Testis (tissue), 3 donors: ENCODE measurements around the gene GYS1. TPM values are rescaled to one million over a fixed set of nuclear protein-coding genes. Genes with fewer than 3 reads are reported as not detected.

Experiments used
- DNase-seq: peaks from one replicate; pipeline ENCODE4 v3.0.0-alpha.2; 2019
- H3K27ac ChIP-seq, 2 donors: fragments of 200-600 bp; sonication (generic); one replicate each; pipeline ENCODE4 v1.5.1; 2019
- H3K27me3 ChIP-seq: fragments of 200-600 bp; sonication (generic); one replicate; pipeline ENCODE4 v1.5.1; 2019
- H3K36me3 ChIP-seq: fragments of 200-600 bp; sonication (generic); one replicate; pipeline ENCODE4 v1.5.1; 2017; ENCODE audit warnings: low read depth; ENCODE audit errors: missing control alignments
- H3K4me1 ChIP-seq: fragments of 200-600 bp; sonication (generic); one replicate; pipeline ENCODE4 v1.5.1; 2019
- H3K4me3 ChIP-seq, 2 donors: fragments of 200-600 bp; sonication (generic); one replicate each; pipeline ENCODE4 v1.5.1; 2017 to 2019
- H3K9me3 ChIP-seq: fragments of 200-600 bp; sonication (generic); one replicate; pipeline ENCODE4 v1.5.1; 2017
- POLR2A ChIP-seq: fragments of 450-650 bp; IDR thresholded peaks from one replicate; pipeline ENCODE4 v1.6.1; 2017; ENCODE audit warnings: antibody characterized with exemption, mild to moderate bottlenecking, moderate library complexity
- WGBS, 2 donors: methylation state at CpG; one replicate each; pipeline ENCODE4 v1.1.5; 2018; 5-methylcytosine and 5-hydroxymethylcytosine counted together
- intact Hi-C: fragments of 100-400 bp; cut with DNase I; formaldehyde crosslinking; loops from one replicate; pipeline ENCODE4 v1.15.1; 2023; ENCODE audit warnings: low total_unique reads
- polyA plus RNA-seq: library from polyadenylated mRNA; stranded (reverse); fragments of 350-450 nt; fragmentation: Illumina TruSeq; extraction: RNeasy Lipid Tissue Mini Kit (QIAGEN cat#74804); gene quantifications from one replicate; pipeline ENCODE4 v1.2.3, GENCODE V29; 2014; ENCODE audit warnings: low read depth, low replicate concordance; ENCODE audit not compliant: insufficient read depth
- total RNA-seq, 2 donors: library from RNA; depleted of rRNA; stranded (reverse); fragments of >200 nt; gene quantifications; one replicate each; pipeline ENCODE4 v1.2.3, GENCODE V29; 2016
- TF ChIP-seq, protein P1 (sequence below), 3 experiments: fragments of 450-650 bp in 2 of 3; fragments of 200-600 bp in 1 of 3; sonication (generic) in 1 of 3; IDR thresholded peaks; one replicate each; pipeline ENCODE4 v1.5.1; 2016 to 2019; ENCODE audit warnings: antibody characterized with exemption in 3 of 3, mild to moderate bottlenecking in 2 of 3, moderate library complexity in 1 of 3

The GYS1 gene
- total and polyA plus RNA-seq, 3 donors from 2014 or later, result 13.8 to 23.6 (median 21.1) TPM

GRCh38 chr19:48989701-48990291 is 3.3 kb downstream of the GYS1 start:
- H3K9me3 ChIP-seq, result no peaks in the 10 kb centered on the region
- DNase-seq, result no peak
- no peak for TF ChIP-seq POLR2A
- TF ChIP-seq, protein P1, sequence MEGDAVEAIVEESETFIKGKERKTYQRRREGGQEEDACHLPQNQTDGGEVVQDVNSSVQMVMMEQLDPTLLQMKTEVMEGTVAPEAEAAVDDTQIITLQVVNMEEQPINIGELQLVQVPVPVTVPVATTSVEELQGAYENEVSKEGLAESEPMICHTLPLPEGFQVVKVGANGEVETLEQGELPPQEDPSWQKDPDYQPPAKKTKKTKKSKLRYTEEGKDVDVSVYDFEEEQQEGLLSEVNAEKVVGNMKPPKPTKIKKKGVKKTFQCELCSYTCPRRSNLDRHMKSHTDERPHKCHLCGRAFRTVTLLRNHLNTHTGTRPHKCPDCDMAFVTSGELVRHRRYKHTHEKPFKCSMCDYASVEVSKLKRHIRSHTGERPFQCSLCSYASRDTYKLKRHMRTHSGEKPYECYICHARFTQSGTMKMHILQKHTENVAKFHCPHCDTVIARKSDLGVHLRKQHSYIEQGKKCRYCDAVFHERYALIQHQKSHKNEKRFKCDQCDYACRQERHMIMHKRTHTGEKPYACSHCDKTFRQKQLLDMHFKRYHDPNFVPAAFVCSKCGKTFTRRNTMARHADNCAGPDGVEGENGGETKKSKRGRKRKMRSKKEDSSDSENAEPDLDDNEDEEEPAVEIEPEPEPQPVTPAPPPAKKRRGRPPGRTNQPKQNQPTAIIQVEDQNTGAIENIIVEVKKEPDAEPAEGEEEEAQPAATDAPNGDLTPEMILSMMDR (IDR thresholded peaks at IDR 0.05), result no peak
- no peak overlapping the region for H3K4me3 ChIP-seq
- peaks cover 30% of the 10 kb centered on the region for H3K4me1 ChIP-seq
- intact Hi-C loops, result no loop called here
- H3K36me3 ChIP-seq, result no peaks in the 10 kb centered on the region
- 70 to 78% methylated on average over 17 of the region's 17 CpGs for WGBS, 2 donors
- no peak overlapping the region for H3K27ac ChIP-seq
- no peaks in the 10 kb centered on the region for H3K27me3 ChIP-seq

GRCh38 chr19:48988860-48989259 is 4.2 kb downstream of the GYS1 start:
- no peak overlapping the region for H3K27ac ChIP-seq
- no peak overlapping the region for H3K4me3 ChIP-seq
- H3K4me1 ChIP-seq, result peaks cover 22% of the 10 kb centered on the region
- 92 to 97% methylated on average over 9 of the region's 9 CpGs for WGBS, 2 donors
- no peak for DNase-seq
- no peak for TF ChIP-seq POLR2A
- TF ChIP-seq, protein P1 (IDR thresholded peaks at IDR 0.05), result no peak
- intact Hi-C loops, result no loop called here
- H3K9me3 ChIP-seq, result no peaks in the 10 kb centered on the region
- no peaks in the 10 kb centered on the region for H3K36me3 ChIP-seq
- no peaks in the 10 kb centered on the region for H3K27me3 ChIP-seq

DNA sequence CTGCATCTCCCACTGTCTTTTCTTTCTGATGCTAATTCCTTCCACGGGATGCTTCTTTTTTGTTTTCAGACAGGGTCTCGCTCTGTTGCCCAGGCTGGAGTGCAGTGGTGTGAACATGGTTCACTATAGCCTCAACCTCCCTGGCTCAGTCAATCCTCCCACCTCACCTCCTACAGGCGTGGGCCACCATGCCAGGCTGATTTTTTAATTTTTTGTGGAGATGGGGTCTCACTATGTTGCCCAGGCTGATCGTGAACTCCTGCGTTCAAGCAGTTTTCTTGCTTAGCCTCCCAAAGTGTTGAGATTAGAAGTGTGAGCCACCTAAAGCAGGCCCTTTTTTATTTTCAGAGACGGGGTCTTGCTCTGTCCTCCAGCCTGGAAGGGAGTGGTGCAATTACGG is 4.8 kb downstream of the GYS1 start:
- Histone ChIP-seq H3K9me3 (no peaks in the 10 kb centered on the region), H3K36me3 (no peaks in the 10 kb centered on the region), H3K4me3 (no peak overlapping the region), H3K4me1 (peaks cover 22% of the 10 kb centered on the region), H3K27ac (no peak overlapping the region), H3K27me3 (no peaks in the 10 kb centered on the region)
- DNase-seq, result no peak
- WGBS, 2 donors, result 94% methylated on average over 7 of the region's 7 CpGs
- intact Hi-C loops, result no loop called here
- no peak for TF ChIP-seq POLR2A
- TF ChIP-seq, protein P1 (IDR thresholded peaks at IDR 0.05), result no peak

- intact Hi-C loops, result no loop called here
- 90 to 92% methylated on average over 5 to 7 of the region's 7 CpGs for WGBS, 2 donors
- no peak overlapping the region for H3K27ac ChIP-seq
- H3K4me3 ChIP-seq, result no peak overlapping the region
- H3K36me3 ChIP-seq, result no peaks in the 10 kb centered on the region
- H3K9me3 ChIP-seq, result no peaks in the 10 kb centered on the region
- TF ChIP-seq, protein P1 (IDR thresholded peaks at IDR 0.05), result no peak
- DNase-seq, result no peak
- H3K27me3 ChIP-seq, result no peaks in the 10 kb centered on the region
- peaks cover 20% of the 10 kb centered on the region for H3K4me1 ChIP-seq
These were observed 5.8 kb downstream of the GYS1 start for GRCh38 chr19:48987323-48987722.

DNA sequence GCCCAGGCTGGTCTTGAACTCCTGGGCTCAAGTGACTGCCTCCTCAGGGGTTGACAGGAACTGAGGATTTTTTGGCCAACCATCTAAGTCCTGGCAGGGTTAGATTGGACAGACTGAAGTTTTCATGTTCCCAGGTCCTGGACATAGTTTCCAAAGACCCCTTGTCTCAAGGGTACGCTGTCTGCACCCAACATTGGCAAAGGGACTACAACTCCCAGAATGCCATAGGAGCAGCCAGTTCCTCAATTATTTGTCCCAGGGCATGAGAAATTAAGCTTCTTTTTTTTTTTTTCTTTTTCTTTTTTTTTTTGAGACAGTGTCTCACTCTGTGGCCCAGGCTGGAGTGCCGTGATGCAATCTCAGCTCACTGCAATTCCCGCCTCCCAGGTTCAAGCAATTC is 6.9 kb downstream of the GYS1 start:
- Histone ChIP-seq H3K9me3 (no peaks in the 10 kb centered on the region), H3K36me3 (no peaks in the 10 kb centered on the region), H3K27me3 (no peaks in the 10 kb centered on the region), H3K4me1 (peaks cover 9% of the 10 kb centered on the region), H3K4me3 (no peak overlapping the region), H3K27ac (no peak overlapping the region)
- 84 to 94% methylated on average over 3 of the region's 3 CpGs for WGBS, 2 donors
- no peak for DNase-seq
- TF ChIP-seq, protein P1 (IDR thresholded peaks at IDR 0.05), result no peak
- no peak for TF ChIP-seq POLR2A
- intact Hi-C loops, result no loop called here
